ENCODE measurements around the gene SON.
"Not testable (repeated sequence)": the region's sequence is repeated elsewhere in the genome, so short reads cannot be mapped to it uniquely, and the experiment has no call there.

The SON gene

GRCh38 chr21:33572350-33572749 is 29.5 kb downstream of the SON start:
- DNase-seq = no peak

- not testable (repeated sequence) for DNase-seq
These were observed 33.9 kb downstream of the SON start for GRCh38 chr21:33576741-33577141.

GRCh38 chr21:33578214-33578613 is 35.4 kb downstream of the SON start:
- no peak for DNase-seq

- no peak for DNase-seq
These were observed 36.2 kb downstream of the SON start for GRCh38 chr21:33578959-33579542.

- no peak for DNase-seq
These were observed 41.6 kb downstream of the SON start for GRCh38 chr21:33584455-33584854.

GRCh38 chr21:33586927-33587326 is 44.1 kb downstream of the SON start:
- no peak for DNase-seq

GRCh38 chr21:33587792-33588484 is 45.1 kb downstream of the SON start:
- no peak for DNase-seq

- peak; percentile 61 to 86 (median 69) for DNase-seq
These were observed 45.9 kb downstream of the SON start, which contains the start of gene DONSON for GRCh38 chr21:33588485-33589335. Gene DONSON (minus strand): TSS chr21:33588684. CDS start chr21:33588641, 43 bp downstream.

GRCh38 chr21:33598051-33598450 is 55.2 kb downstream of the SON start:
- no peak for DNase-seq

GRCh38 chr21:33608559-33608958 is 65.7 kb downstream of the SON start:
- DNase-seq = no peak

GRCh38 chr21:33611006-33611744 is 68.3 kb downstream of the SON start:
- no peak for DNase-seq

- DNase-seq = not testable (repeated sequence)
These were observed 74.7 kb downstream of the SON start for GRCh38 chr21:33617565-33617964.

- no peak for DNase-seq
These were observed 75.6 kb downstream of the SON start for GRCh38 chr21:33618407-33618806.

- no peak for DNase-seq
These were observed 76.9 kb downstream of the SON start for GRCh38 chr21:33619726-33620125.

GRCh38 chr21:33622253-33622652 is 79.4 kb downstream of the SON start:
- DNase-seq = no peak

GRCh38 chr21:33626151-33626550 is 83.3 kb downstream of the SON start:
- not testable (repeated sequence) for DNase-seq
